Measurements from ENCODE around the gene LARGE1. TPM values are rescaled to one million over a fixed set of nuclear protein-coding genes. Genes with fewer than 3 reads are reported as not detected.

The LARGE1 gene
- total and polyA plus RNA-seq, 2 of the 8 experiments (the other 6 are each of a cell fraction or from before 2014, with no cell fraction given) = 43.7 to 83.0 TPM

- peaks cover 1 to 2% of the 10 kb centered on the region in 2 experiments for H4K20me1 ChIP-seq (replicated peaks in 1 of 2; ENCODE audit: control insufficient read depth in 1 of 2, insufficient read depth in 2 of 2, low read length in 2 of 2)
- H2AFZ ChIP-seq (ENCODE audit: low read length) = no peak overlapping the region
- peaks cover 51 to 80% of the 10 kb centered on the region in 2 experiments for H3K79me2 ChIP-seq (ENCODE audit: control insufficient read depth in 1 of 2, insufficient read depth in 2 of 2, low read length in 2 of 2)
- peak overlapping the region; percentile 57 to 78; a peak in 3 of 4 replicates for H3K4me2 ChIP-seq (ENCODE audit: insufficient read depth in 1 of 2, low read depth in 2 of 2, low read length in 2 of 2)
- peak overlapping the region; percentile 78 for H3K56ac ChIP-seq (replicated peaks; ENCODE audit: insufficient read length, low read depth, low read length)
- no peak overlapping the region for H3K9ac ChIP-seq (replicated peaks in 1 of 4; ENCODE audit: extremely low read depth in 1 of 4, low read depth in 3 of 4, low read length in 3 of 4)
- peaks cover 38 to 78% (median 52%) of the 10 kb centered on the region in 4 experiments for H3K4me1 ChIP-seq (replicated peaks in 1 of 4; ENCODE audit: control insufficient read depth in 3 of 4, insufficient read depth in 4 of 4, low read length in 3 of 4)
- peaks cover 15% of the 10 kb centered on the region for H3K79me1 ChIP-seq (ENCODE audit: low read depth, low read length)
- no peaks in the 10 kb centered on the region for H3K27me3 ChIP-seq (replicated peaks in 1 of 4; ENCODE audit: control insufficient read depth in 3 of 4, extremely low read depth in 1 of 4, insufficient read depth in 3 of 4, low read length in 3 of 4)
- no peak overlapping the region for H3K4ac ChIP-seq (replicated peaks; ENCODE audit: insufficient read length, low read depth, low read length)
- H3K14ac ChIP-seq (ENCODE audit: insufficient read length) = no peak overlapping the region
- H3K23ac ChIP-seq (ENCODE audit: insufficient read length) = no peak overlapping the region
- H3K4me3 ChIP-seq (ENCODE audit: extremely low read depth in 1 of 4, insufficient read depth in 2 of 4, low read depth in 3 of 4, low read length in 4 of 4) = peak overlapping the region in 1 of 4 experiments; percentile 39; a peak in 1 of 8 replicates
- H2BK15ac ChIP-seq (ENCODE audit: low read length) = peak overlapping the region; percentile 53; the same call in 1 of the 2 replicates
- H3K27ac ChIP-seq (ENCODE audit: low read depth, low read length) = 0 out of 2 replicates have a peak overlapping the region, but pooled peaks have one; percentile 74
- peaks cover 0 to 3% of the 10 kb centered on the region in 2 experiments; a peak in 1 of 4 replicates for H3K9me3 ChIP-seq (ENCODE audit: insufficient read depth in 2 of 2, low read depth in 1 of 2, low read length in 1 of 2)
- POLR2A ChIA-PET (ENCODE audit: partially characterized antibody) = interaction anchor here (0.6 to 1.8 kb wide), 7 partner anchors 9 to 76 kb away, joined by 3 to 11 read pairs (median 5); partner anchors contain the start of gene LARGE1
- H3K36me3 ChIP-seq (ENCODE audit: control insufficient read depth in 2 of 4, insufficient read depth in 4 of 4, low read length in 3 of 4) = no peaks in the 10 kb centered on the region
- CTCF ChIA-PET (ENCODE audit: partially characterized antibody) = interaction anchor here (0.7 to 1.9 kb wide), 3 partner anchors 25 to 48 kb away, joined by 3 to 10 read pairs (median 3); no protein-coding TSS in a partner anchor
- H2BK20ac ChIP-seq (ENCODE audit: low read length) = peak overlapping the region; percentile 35; the same call in 1 of the 2 replicates
- peak overlapping the region; percentile 80 for H3K18ac ChIP-seq (ENCODE audit: extremely low read depth, low read length)
- WGBS, 2 experiments (ENCODE audit: extremely low coverage in 1 of 2, insufficient coverage in 1 of 2, insufficient read length in 1 of 2, insufficient replicate concordance in 2 of 2, low coverage in 1 of 2, low lambda C conversion rate in 2 of 2, missing lambda C conversion rate in 1 of 2) = 33% methylated on average over 7 of the region's 7 CpGs; no CpG with 5 or more reads in 1 of the 2 experiments
- peak overlapping the region; percentile 88 for H4K91ac ChIP-seq (replicated peaks; ENCODE audit: insufficient read length, low read length)
- peak overlapping the region; percentile 15 for H4K5ac ChIP-seq (ENCODE audit: insufficient read length, low read depth, low read length)
- FAIRE-seq = no peak
- H2BK120ac ChIP-seq (replicated peaks; ENCODE audit: low read depth, low read length) = peak overlapping the region; percentile 89
- H3K23me2 ChIP-seq (ENCODE audit: low read depth, low read length) = no peaks in the 10 kb centered on the region; the same call in 1 of the 2 replicates
- H4K8ac ChIP-seq (ENCODE audit: extremely low read depth, insufficient read depth, low read length) = no peak overlapping the region
- TF ChIP-seq SAP30 (IDR thresholded peaks at IDR 0.05; ENCODE audit: insufficient read depth, insufficient replicate concordance, low read length) (no peak), BRCA1 (IDR thresholded peaks at IDR 0.05; ENCODE audit: low read depth, low read length) (no peak), EP300 (IDR thresholded peaks at IDR 0.05; ENCODE audit: borderline replicate concordance in 1 of 2, low read depth in 2 of 2, low read length in 2 of 2) (no peak), RBBP5 (IDR thresholded peaks at IDR 0.05; ENCODE audit: borderline replicate concordance, low read depth, low read length) (no peak), RNF2 (IDR thresholded peaks at IDR 0.05; ENCODE audit: borderline replicate concordance, low read depth, low read length, missing control alignments, poor library complexity, severe bottlenecking) (no peak), EGR1 (IDR thresholded peaks at IDR 0.05; ENCODE audit: borderline replicate concordance, low read depth, low read length) (no peak), EZH2 (IDR thresholded peaks at IDR 0.05; ENCODE audit: low read depth, low read length, severe bottlenecking) (no peak)
- H2BK5ac ChIP-seq (ENCODE audit: low read depth, low read length) = peak overlapping the region; percentile 98
- peak overlapping the region; percentile 95 for H2BK12ac ChIP-seq (ENCODE audit: low read depth, low read length)
- peak overlapping the region; percentile 85; the same call in 1 of the 2 replicates for H2AK5ac ChIP-seq (ENCODE audit: low read depth, low read length)
- no peak for DNase-seq (ENCODE audit: low read depth in 1 of 2, low spot score in 2 of 2)
These were observed 22.2 kb downstream of the LARGE1 start for GRCh38 chr22:33898121-33898520.
